Measurements from ENCODE around the gene CACTIN.

The CACTIN gene

GRCh38 chr19:3608750-3609322 lies 17.8 kb downstream of the CACTIN start:
- DNase-seq = no peak

GRCh38 chr19:3608079-3608641 lies 18.4 kb downstream of the CACTIN start:
- DNase-seq = no peak

- DNase-seq = no peak
Observed at GRCh38 chr19:3607303-3608078, 19.1 kb downstream of the CACTIN start.

- DNase-seq = peak; percentile 53
Observed at GRCh38 chr19:3606690-3607289, 19.8 kb downstream of the CACTIN start, which contains the start of gene TBXA2R. Gene TBXA2R, minus strand, starts transcription at chr19:3606875. Its CDS starts 6,241 bp downstream, at chr19:3600634.

GRCh38 chr19:3606174-3606689 lies 20.4 kb downstream of the CACTIN start:
- peak; percentile 75 for DNase-seq

GRCh38 chr19:3605770-3606169 lies 20.8 kb downstream of the CACTIN start:
- DNase-seq = no peak

- DNase-seq = no peak
Observed at GRCh38 chr19:3605361-3605760, 21.2 kb downstream of the CACTIN start.

GRCh38 chr19:3604987-3605343 lies 21.6 kb downstream of the CACTIN start:
- DNase-seq = no peak

- no peak for DNase-seq
Observed at GRCh38 chr19:3604227-3604986, 22.2 kb downstream of the CACTIN start.

GRCh38 chr19:3603121-3603811 lies 23.3 kb downstream of the CACTIN start:
- DNase-seq = no peak

- no peak for DNase-seq
Observed at GRCh38 chr19:3601021-3601420, 25.6 kb downstream of the CACTIN start.

- DNase-seq = no peak
Observed at GRCh38 chr19:3599776-3600187, 26.8 kb downstream of the CACTIN start.

GRCh38 chr19:3595521-3596061 lies 31.0 kb downstream of the CACTIN start:
- DNase-seq = no peak

- no peak for DNase-seq
Observed at GRCh38 chr19:3593156-3593555, 33.4 kb downstream of the CACTIN start.

- no peak for DNase-seq
Observed at GRCh38 chr19:3591876-3592613, 34.5 kb downstream of the CACTIN start.

GRCh38 chr19:3590991-3591659 lies 35.5 kb downstream of the CACTIN start:
- no peak for DNase-seq

- no peak for DNase-seq
Observed at GRCh38 chr19:3589949-3590348, 36.6 kb downstream of the CACTIN start.

GRCh38 chr19:3589439-3589838 lies 37.2 kb downstream of the CACTIN start:
- no peak for DNase-seq

- no peak for DNase-seq
Observed at GRCh38 chr19:3586707-3587346, 39.8 kb downstream of the CACTIN start.

GRCh38 chr19:3586127-3586626 lies 40.4 kb downstream of the CACTIN start:
- DNase-seq = peak; percentile 33
